Skeletal muscle satellite cell (primary cell): ENCODE data around the gene DNAH1.
"Not testable (repeated sequence)": the region's sequence is repeated elsewhere in the genome, so short reads cannot be mapped to it uniquely, and the experiment has no call there.

ENCODE experiments used
- H3K27me3 ChIP-seq: 2 replicates; pipeline ENCODE4 v1.7.0; 2013; ENCODE audit warnings: low read length; ENCODE audit not compliant: control insufficient read depth, insufficient read depth
- H3K36me3 ChIP-seq: 2 replicates; pipeline ENCODE4 v1.7.0; 2013; ENCODE audit warnings: mild to moderate bottlenecking, control low read depth, low read length; ENCODE audit not compliant: insufficient read depth
- H3K4me1 ChIP-seq: 2 replicates; pipeline ENCODE4 v1.7.0; 2013; ENCODE audit warnings: low read length; ENCODE audit not compliant: control insufficient read depth, insufficient read depth
- H3K4me2 ChIP-seq: 2 replicates; pipeline ENCODE4 v1.7.0; 2013; ENCODE audit warnings: mild to moderate bottlenecking, low read length
- H3K4me3 ChIP-seq: 2 replicates; pipeline ENCODE4 v1.7.0; 2013; ENCODE audit warnings: low read length
- H3K9ac ChIP-seq: 2 replicates; pipeline ENCODE4 v1.7.0; 2013; ENCODE audit warnings: mild to moderate bottlenecking, low read depth, low read length, moderate library complexity
- H3K9me3 ChIP-seq: replicated peaks from 2 replicates; pipeline ENCODE4 v1.7.0; 2013; ENCODE audit warnings: mild to moderate bottlenecking, control low read depth, low read length

The DNAH1 gene

DNA sequence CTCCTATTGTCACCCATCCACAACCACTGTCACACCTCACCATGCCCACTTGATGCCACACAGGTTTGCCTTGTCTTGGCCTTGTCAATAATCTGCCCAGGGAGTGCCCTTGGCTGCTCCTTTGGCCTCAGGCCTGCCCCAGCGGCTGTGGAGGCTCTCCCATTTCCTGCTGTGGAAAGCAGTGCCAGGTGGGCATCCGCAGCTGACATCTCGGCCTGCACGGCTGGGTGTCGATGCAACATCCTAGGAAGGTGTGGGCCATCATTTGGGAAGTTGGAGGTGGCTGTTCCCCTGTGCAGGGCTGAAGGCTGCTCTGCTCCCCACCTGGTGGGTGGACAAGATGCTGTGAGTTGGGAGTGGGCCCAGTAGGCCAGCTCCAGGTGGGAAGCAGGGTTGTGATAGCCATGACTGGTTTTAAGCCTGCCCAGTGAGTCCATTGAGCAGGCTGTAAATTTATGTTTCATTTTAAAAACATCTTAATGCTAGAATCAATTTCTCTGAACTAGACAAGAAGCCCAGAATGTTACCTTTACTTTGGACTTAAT, 12.5 kb downstream of the DNAH1 start:
- Histone ChIP-seq H3K27me3 (no peaks in the 10 kb centered on the region), H3K4me2 (no peak overlapping the region), H3K4me3 (no peak overlapping the region), H3K9ac (no peak overlapping the region), H3K9me3 (no peaks in the 10 kb centered on the region), H3K36me3 (no peaks in the 10 kb centered on the region), H3K4me1 (peaks cover 2% of the 10 kb centered on the region)

DNA sequence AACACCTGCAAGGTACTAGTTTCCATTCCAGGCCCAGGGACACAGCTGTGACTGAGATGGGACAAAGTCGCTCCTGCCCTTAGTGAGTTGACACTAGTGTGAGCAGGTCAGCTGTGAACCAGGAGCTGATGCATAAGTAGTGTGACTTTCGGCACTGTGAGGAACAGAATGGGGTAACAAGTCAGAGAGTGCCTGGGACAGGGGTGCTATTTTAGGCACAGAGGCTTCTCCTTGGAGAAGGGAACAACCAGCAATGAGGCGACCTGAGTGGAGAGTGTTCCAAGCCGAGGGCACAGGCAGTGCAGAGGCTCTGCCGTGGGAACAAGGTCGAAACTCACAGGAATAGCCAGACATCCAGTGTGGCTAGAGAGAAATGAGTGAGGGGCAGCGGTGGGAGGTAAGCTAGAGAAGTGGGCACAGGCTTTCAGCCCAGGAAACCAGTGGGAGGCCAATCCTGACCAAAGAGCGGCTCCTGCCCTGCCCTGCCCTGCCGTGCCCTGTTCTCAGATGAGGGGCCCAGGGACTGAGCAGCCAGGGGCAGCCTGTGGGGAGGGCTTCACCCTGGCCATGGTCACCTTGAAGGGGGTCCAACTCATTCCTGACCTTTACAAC, 14.2 kb downstream of the DNAH1 start:
- no peak overlapping the region for H3K4me3 ChIP-seq
- H3K36me3 ChIP-seq = no peaks in the 10 kb centered on the region
- no peak overlapping the region for H3K4me2 ChIP-seq
- no peaks in the 10 kb centered on the region for H3K27me3 ChIP-seq
- H3K9ac ChIP-seq = no peak overlapping the region
- H3K9me3 ChIP-seq = no peaks in the 10 kb centered on the region
- H3K4me1 ChIP-seq = peaks cover 7% of the 10 kb centered on the region

- Histone ChIP-seq H3K4me1 (peaks cover 7% of the 10 kb centered on the region), H3K4me3 (no peak overlapping the region), H3K27me3 (no peaks in the 10 kb centered on the region), H3K9ac (no peak overlapping the region), H3K4me2 (no peak overlapping the region), H3K36me3 (no peaks in the 10 kb centered on the region), H3K9me3 (no peaks in the 10 kb centered on the region)
These were observed 15.0 kb downstream of the DNAH1 start for GRCh38 chr3:52331091-52331490.

DNA sequence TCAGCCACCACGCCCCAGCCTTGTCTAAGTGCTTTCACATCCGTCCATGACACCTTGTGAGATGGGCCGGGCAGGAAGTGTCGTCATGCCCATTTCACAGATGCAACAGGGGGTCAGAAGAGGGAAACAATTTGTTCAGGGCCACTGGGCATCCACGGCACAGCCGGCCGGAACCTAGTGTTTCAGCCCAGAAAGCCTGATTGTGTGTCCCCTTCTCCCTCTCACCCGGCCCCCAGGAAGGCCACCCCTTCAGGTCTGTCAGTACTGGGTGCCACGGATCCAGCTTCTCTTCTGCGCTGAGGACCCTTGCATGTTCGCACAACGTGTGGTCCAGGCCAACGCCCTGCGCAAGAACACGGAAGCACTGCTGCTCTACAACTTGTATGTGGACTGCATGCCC, 15.8 kb downstream of the DNAH1 start:
- no peaks in the 10 kb centered on the region for H3K36me3 ChIP-seq

DNA sequence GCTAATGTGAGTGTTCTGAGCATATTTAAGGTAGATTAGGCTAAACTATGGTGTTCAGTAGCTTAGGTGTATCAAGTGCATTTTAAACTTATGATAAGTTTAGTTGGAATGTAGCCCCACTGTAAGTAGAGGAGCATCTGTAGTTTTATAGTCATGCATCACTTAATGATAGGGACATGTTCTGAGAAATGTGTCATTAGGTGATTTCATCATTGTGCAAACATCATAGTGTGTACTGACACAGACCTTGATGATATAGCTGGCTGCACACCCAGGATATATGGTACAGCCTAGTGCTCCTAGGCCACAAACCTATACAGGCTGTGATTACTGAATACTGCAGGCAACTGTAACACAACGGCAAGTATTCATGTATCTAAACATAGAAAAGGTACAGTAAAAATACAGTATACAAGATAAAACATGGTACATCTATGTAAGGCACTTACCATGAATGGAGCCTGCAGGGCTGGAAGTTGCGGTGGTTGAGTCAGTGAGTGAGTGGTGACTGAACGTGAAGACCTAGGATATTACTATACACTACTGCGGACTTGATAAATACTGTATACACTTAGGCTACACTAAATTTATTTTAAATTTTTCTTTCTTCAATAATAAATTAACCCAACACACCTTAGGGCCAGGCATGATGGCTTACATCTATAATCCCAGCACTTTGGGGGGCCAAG, 17.9 kb downstream of the DNAH1 start:
- H3K4me2 ChIP-seq = no peak overlapping the region
- H3K9me3 ChIP-seq = no peaks in the 10 kb centered on the region
- no peaks in the 10 kb centered on the region for H3K27me3 ChIP-seq
- H3K4me1 ChIP-seq = peaks cover 17% of the 10 kb centered on the region
- no peak overlapping the region for H3K9ac ChIP-seq
- H3K36me3 ChIP-seq = no peaks in the 10 kb centered on the region
- H3K4me3 ChIP-seq = no peak overlapping the region

More for the DNA sequence above, 15.8 kb downstream of the DNAH1 start:
- no peak overlapping the region for H3K4me3 ChIP-seq
- no peak overlapping the region for H3K4me2 ChIP-seq
- no peaks in the 10 kb centered on the region for H3K27me3 ChIP-seq
- H3K4me1 ChIP-seq = peaks cover 7% of the 10 kb centered on the region
- H3K9me3 ChIP-seq = no peaks in the 10 kb centered on the region
- no peak overlapping the region for H3K9ac ChIP-seq

- H3K4me2 ChIP-seq, H3K9me3 ChIP-seq, H3K4me3 ChIP-seq, H3K27me3 ChIP-seq, H3K36me3 ChIP-seq, H3K9ac ChIP-seq: not testable (repeated sequence)
- H3K4me1 ChIP-seq = peaks cover 17% of the 10 kb centered on the region
These were observed 22.0 kb downstream of the DNAH1 start for GRCh38 chr3:52338131-52338530.

GRCh38 chr3:52339612-52340011, 23.5 kb downstream of the DNAH1 start:
- H3K4me1 ChIP-seq = peaks cover 11% of the 10 kb centered on the region
- H3K36me3 ChIP-seq = no peaks in the 10 kb centered on the region
- H3K4me2 ChIP-seq = no peak overlapping the region

GRCh38 chr3:52341123-52341522, 25.0 kb downstream of the DNAH1 start:
- no peak overlapping the region for H3K4me2 ChIP-seq
- H3K4me1 ChIP-seq = peaks cover 11% of the 10 kb centered on the region
- H3K27me3 ChIP-seq = no peaks in the 10 kb centered on the region
- no peaks in the 10 kb centered on the region for H3K36me3 ChIP-seq
- no peaks in the 10 kb centered on the region for H3K9me3 ChIP-seq
- H3K9ac ChIP-seq = no peak overlapping the region
- H3K4me3 ChIP-seq = no peak overlapping the region

More at GRCh38 chr3:52339612-52340011, 23.5 kb downstream of the DNAH1 start:
- Histone ChIP-seq H3K9me3 (no peaks in the 10 kb centered on the region), H3K4me3 (no peak overlapping the region), H3K27me3 (no peaks in the 10 kb centered on the region), H3K9ac (no peak overlapping the region)

- Histone ChIP-seq H3K4me3 (no peak overlapping the region), H3K9me3 (no peaks in the 10 kb centered on the region), H3K27me3 (no peaks in the 10 kb centered on the region), H3K4me2 (no peak overlapping the region), H3K4me1 (peaks cover 11% of the 10 kb centered on the region), H3K9ac (no peak overlapping the region), H3K36me3 (no peaks in the 10 kb centered on the region)
These were observed 28.0 kb downstream of the DNAH1 start for GRCh38 chr3:52343946-52344600.

DNA sequence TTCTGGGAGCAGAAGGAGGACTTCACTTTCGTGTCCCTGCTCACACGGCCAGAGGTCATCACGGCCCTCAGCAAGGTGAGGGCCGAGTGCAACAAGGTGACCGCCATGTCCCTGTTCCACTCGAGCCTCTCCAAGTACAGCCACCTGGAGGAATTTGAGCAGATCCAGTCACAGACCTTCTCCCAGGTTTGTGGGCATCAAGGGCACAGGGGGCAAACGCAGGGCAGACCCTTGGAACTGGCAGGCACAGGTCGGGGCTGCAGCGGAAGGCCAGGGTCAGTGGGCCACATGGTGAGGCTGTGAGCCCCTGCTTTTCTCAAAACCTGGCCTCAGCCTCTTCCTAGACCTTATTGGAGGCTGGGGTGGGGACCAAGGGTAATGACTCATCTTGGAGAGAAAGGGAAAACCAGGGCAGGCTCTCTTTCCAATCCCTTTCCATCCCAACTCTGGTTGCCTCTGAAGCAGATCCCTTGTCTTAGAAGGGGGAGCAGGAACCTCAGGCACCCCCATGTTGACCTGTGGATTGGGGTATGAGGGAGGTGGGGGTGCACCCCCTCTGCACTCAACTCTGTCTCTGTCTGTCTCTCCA, 29.5 kb downstream of the DNAH1 start:
- Histone ChIP-seq H3K4me2 (no peak overlapping the region), H3K4me1 (peaks cover 11% of the 10 kb centered on the region), H3K9me3 (no peaks in the 10 kb centered on the region), H3K27me3 (no peaks in the 10 kb centered on the region), H3K4me3 (no peak overlapping the region), H3K9ac (no peak overlapping the region), H3K36me3 (peaks cover 2% of the 10 kb centered on the region)
